GM19452 (cell line): ENCODE results near the gene PTPN23.
A peak's percentile ranks its signal among the peaks of the same experiment; 100 is the strongest.
"Not testable (repeated sequence)": the region's sequence is repeated elsewhere in the genome, so short reads cannot be mapped to it uniquely, and the experiment has no call there.

Experiments used
- ATAC-seq: cut with Tn5 transposase; IDR thresholded peaks from one replicate; pipeline ENCODE4 v1.9.1; 2021; ENCODE audit not compliant: unreplicated experiment

PTPN23 gene

GRCh38 chr3:47380601-47381316, at the start of gene PTPN23:
PTPN23 (plus strand) TSS chr3:47381021; CDS start chr3:47381097, 76 bp downstream.
- peak; percentile 75 for ATAC-seq

GRCh38 chr3:47333907-47334306, 46.9 kb upstream of the PTPN23 start:
- no peak for ATAC-seq

- ATAC-seq = no peak
Measured at GRCh38 chr3:47337656-47338055, 43.2 kb upstream of the PTPN23 start.

GRCh38 chr3:47339951-47340350, 40.9 kb upstream of the PTPN23 start:
- ATAC-seq = no peak

GRCh38 chr3:47340866-47341265, 40.0 kb upstream of the PTPN23 start:
- no peak for ATAC-seq

- ATAC-seq = no peak
Measured at GRCh38 chr3:47342151-47342550, 38.7 kb upstream of the PTPN23 start.

- ATAC-seq = no peak
Measured at GRCh38 chr3:47342812-47343211, 38.0 kb upstream of the PTPN23 start.

- no peak for ATAC-seq
Measured at GRCh38 chr3:47343471-47343971, 37.3 kb upstream of the PTPN23 start.

- ATAC-seq = no peak
Measured at GRCh38 chr3:47344971-47345370, 35.9 kb upstream of the PTPN23 start.

GRCh38 chr3:47347217-47347801, 33.5 kb upstream of the PTPN23 start:
- peak; percentile 75 for ATAC-seq

- no peak for ATAC-seq
Measured at GRCh38 chr3:47348411-47349154, 32.2 kb upstream of the PTPN23 start.

GRCh38 chr3:47355010-47355409, 25.8 kb upstream of the PTPN23 start:
- no peak for ATAC-seq

- ATAC-seq = no peak
Measured at GRCh38 chr3:47356201-47356600, 24.6 kb upstream of the PTPN23 start.

- ATAC-seq = no peak
Measured at GRCh38 chr3:47359323-47359722, 21.5 kb upstream of the PTPN23 start.

- not testable (repeated sequence) for ATAC-seq
Measured at GRCh38 chr3:47360110-47360517, 20.7 kb upstream of the PTPN23 start.

- no peak for ATAC-seq
Measured at GRCh38 chr3:47362701-47363100, 18.1 kb upstream of the PTPN23 start.

- ATAC-seq = no peak
Measured at GRCh38 chr3:47365213-47366153, 15.3 kb upstream of the PTPN23 start.

- no peak for ATAC-seq
Measured at GRCh38 chr3:47366833-47367232, 14.0 kb upstream of the PTPN23 start.

GRCh38 chr3:47367631-47368030, 13.2 kb upstream of the PTPN23 start:
- no peak for ATAC-seq

- not testable (repeated sequence) for ATAC-seq
Measured at GRCh38 chr3:47370020-47370419, 10.8 kb upstream of the PTPN23 start.
